Activated naive CD4-positive, alpha-beta T cell treated with anti-CD3 and anti-CD28 coated beads, Interleukin-2, amount 10 ng/mL, durations not matched to agents 7 days and 5 days (primary cell): ENCODE results near the gene MNX1.
A peak's percentile ranks its signal among the peaks of the same experiment; 100 is the strongest.

Experiments used
- CTCF ChIA-PET: fragments of 350-600 bp; sonication (Branson Sonifier 250); formaldehyde crosslinking; loops from one replicate; lab custom pipeline; 2021; ENCODE audit warnings: antibody characterized with exemption; lab: Charles Lee
- DNase-seq: peaks from one replicate; pipeline ENCODE4 v3.0.0-alpha.2; 2020
- H3K27ac Mint-ChIP-seq: one replicate; pipeline ENCODE4 v1.8.0; 2021; ENCODE audit warnings: mild to moderate bottlenecking, moderate library complexity, mixed read lengths
- H3K27me3 Mint-ChIP-seq: one replicate; pipeline ENCODE4 v1.8.0; 2021; ENCODE audit warnings: mild to moderate bottlenecking, mixed read lengths
- H3K36me3 Mint-ChIP-seq: one replicate; pipeline ENCODE4 v1.8.0; 2021; ENCODE audit warnings: mixed read lengths
- H3K4me1 Mint-ChIP-seq: one replicate; pipeline ENCODE4 v1.8.0; 2021; ENCODE audit warnings: mixed read lengths
- H3K4me3 Mint-ChIP-seq: one replicate; pipeline ENCODE4 v1.8.0; 2021; ENCODE audit warnings: mild to moderate bottlenecking, moderate library complexity, mixed read lengths
- H3K9me3 Mint-ChIP-seq: one replicate; pipeline ENCODE4 v1.8.0; 2021; ENCODE audit warnings: mixed read lengths

The MNX1 gene

GRCh38 chr7:157005456-157006204, 4.8 kb downstream of the MNX1 start:
- Mint-ChIP-seq H3K4me1 (peaks cover 22% of the 10 kb centered on the region), H3K4me3 (no peak overlapping the region), H3K36me3 (no peaks in the 10 kb centered on the region), H3K27me3 (peaks cover 97% of the 10 kb centered on the region), H3K27ac (peak overlapping the region; percentile 69), H3K9me3 (no peaks in the 10 kb centered on the region)
- DNase-seq = no peak
- CTCF ChIA-PET = no interaction called here

- CTCF ChIA-PET = interaction anchor here (1.3 kb wide), 1 partner anchor 14 kb away, joined by 3 read pairs; no protein-coding TSS in a partner anchor
- Mint-ChIP-seq H3K4me3 (no peak overlapping the region), H3K27ac (peak overlapping the region; percentile 67), H3K27me3 (peaks cover 100% of the 10 kb centered on the region), H3K36me3 (no peaks in the 10 kb centered on the region), H3K9me3 (no peaks in the 10 kb centered on the region), H3K4me1 (peaks cover 26% of the 10 kb centered on the region)
- no peak for DNase-seq
Measured at GRCh38 chr7:157004521-157005455, 5.7 kb downstream of the MNX1 start.

- H3K4me3 Mint-ChIP-seq = no peak overlapping the region
- CTCF ChIA-PET = interaction anchor here (1.3 kb wide), 1 partner anchor 15 kb away, joined by 3 read pairs; no protein-coding TSS in a partner anchor
- DNase-seq = no peak
- peak overlapping the region; percentile 54 for H3K27ac Mint-ChIP-seq
- no peaks in the 10 kb centered on the region for H3K36me3 Mint-ChIP-seq
- H3K9me3 Mint-ChIP-seq = no peaks in the 10 kb centered on the region
- peaks cover 100% of the 10 kb centered on the region for H3K27me3 Mint-ChIP-seq
- H3K4me1 Mint-ChIP-seq = peaks cover 23% of the 10 kb centered on the region
Measured at GRCh38 chr7:157003756-157004520, 6.5 kb downstream of the MNX1 start.

- no peaks in the 10 kb centered on the region for H3K9me3 Mint-ChIP-seq
- no peaks in the 10 kb centered on the region for H3K36me3 Mint-ChIP-seq
- H3K27ac Mint-ChIP-seq = no peak overlapping the region
- H3K4me3 Mint-ChIP-seq = no peak overlapping the region
- CTCF ChIA-PET = interaction anchor here (1.3 kb wide), 1 partner anchor 16 kb away, joined by 3 read pairs; no protein-coding TSS in a partner anchor
- no peak for DNase-seq
- H3K4me1 Mint-ChIP-seq = peaks cover 23% of the 10 kb centered on the region
- peaks cover 100% of the 10 kb centered on the region for H3K27me3 Mint-ChIP-seq
Measured at GRCh38 chr7:157003445-157003755, 7.1 kb downstream of the MNX1 start.

GRCh38 chr7:157002819-157003421, 7.5 kb downstream of the MNX1 start:
- no peaks in the 10 kb centered on the region for H3K36me3 Mint-ChIP-seq
- no peak for DNase-seq
- CTCF ChIA-PET = interaction anchor here (1.3 kb wide), 1 partner anchor 16 kb away, joined by 3 read pairs; no protein-coding TSS in a partner anchor
- no peak overlapping the region for H3K4me3 Mint-ChIP-seq
- H3K27me3 Mint-ChIP-seq = peaks cover 100% of the 10 kb centered on the region
- H3K4me1 Mint-ChIP-seq = peaks cover 23% of the 10 kb centered on the region
- no peak overlapping the region for H3K27ac Mint-ChIP-seq
- H3K9me3 Mint-ChIP-seq = no peaks in the 10 kb centered on the region

- Mint-ChIP-seq H3K27me3 (peaks cover 100% of the 10 kb centered on the region), H3K4me1 (peaks cover 23% of the 10 kb centered on the region), H3K9me3 (no peaks in the 10 kb centered on the region), H3K27ac (peak overlapping the region; percentile 19), H3K4me3 (peak overlapping the region; percentile 1), H3K36me3 (no peaks in the 10 kb centered on the region)
- CTCF ChIA-PET = no interaction called here
- no peak for DNase-seq
Measured at GRCh38 chr7:157001920-157002818, 8.3 kb downstream of the MNX1 start.

GRCh38 chr7:157000741-157001653, 9.5 kb downstream of the MNX1 start:
- no peaks in the 10 kb centered on the region for H3K36me3 Mint-ChIP-seq
- H3K27ac Mint-ChIP-seq = peak overlapping the region; percentile 73
- no peak for DNase-seq
- H3K27me3 Mint-ChIP-seq = peaks cover 100% of the 10 kb centered on the region
- no peaks in the 10 kb centered on the region for H3K9me3 Mint-ChIP-seq
- peak overlapping the region; percentile 29 for H3K4me3 Mint-ChIP-seq
- H3K4me1 Mint-ChIP-seq = peaks cover 21% of the 10 kb centered on the region
- CTCF ChIA-PET = no interaction called here

- H3K4me3 Mint-ChIP-seq = peak overlapping the region; percentile 61
- H3K27ac Mint-ChIP-seq = no peak overlapping the region
- DNase-seq = no peak
- H3K36me3 Mint-ChIP-seq = no peaks in the 10 kb centered on the region
- peaks cover 100% of the 10 kb centered on the region for H3K27me3 Mint-ChIP-seq
- CTCF ChIA-PET = no interaction called here
- peaks cover 21% of the 10 kb centered on the region for H3K4me1 Mint-ChIP-seq
- H3K9me3 Mint-ChIP-seq = no peaks in the 10 kb centered on the region
Measured at GRCh38 chr7:156999958-157000726, 10.3 kb downstream of the MNX1 start.

- CTCF ChIA-PET = no interaction called here
- Mint-ChIP-seq H3K4me1 (peaks cover 15% of the 10 kb centered on the region), H3K27ac (no peak overlapping the region), H3K36me3 (no peaks in the 10 kb centered on the region), H3K4me3 (peak overlapping the region; percentile 46), H3K9me3 (no peaks in the 10 kb centered on the region), H3K27me3 (peaks cover 100% of the 10 kb centered on the region)
- no peak for DNase-seq
Measured at GRCh38 chr7:156998988-156999957, 11.2 kb downstream of the MNX1 start.

- no peak overlapping the region for H3K27ac Mint-ChIP-seq
- H3K9me3 Mint-ChIP-seq = no peaks in the 10 kb centered on the region
- H3K36me3 Mint-ChIP-seq = no peaks in the 10 kb centered on the region
- no peak for DNase-seq
- no peaks in the 10 kb centered on the region for H3K4me1 Mint-ChIP-seq
- H3K27me3 Mint-ChIP-seq = peaks cover 74% of the 10 kb centered on the region
- CTCF ChIA-PET = no interaction called here
- H3K4me3 Mint-ChIP-seq = no peak overlapping the region
Measured at GRCh38 chr7:156994417-156994816, 16.0 kb downstream of the MNX1 start.

- CTCF ChIA-PET = interaction anchor here (0.9 kb wide), 1 partner anchor 23 kb away, joined by 3 read pairs; no protein-coding TSS in a partner anchor
- no peaks in the 10 kb centered on the region for H3K9me3 Mint-ChIP-seq
- no peaks in the 10 kb centered on the region for H3K36me3 Mint-ChIP-seq
- H3K4me3 Mint-ChIP-seq = no peak overlapping the region
- H3K27ac Mint-ChIP-seq = no peak overlapping the region
- H3K27me3 Mint-ChIP-seq = peaks cover 70% of the 10 kb centered on the region
- no peak for DNase-seq
- no peaks in the 10 kb centered on the region for H3K4me1 Mint-ChIP-seq
Measured at GRCh38 chr7:156993925-156994235, 16.6 kb downstream of the MNX1 start.
